GM18951 (cell line): ENCODE data around the gene E2F2.

Source experiments
- POLR2A ChIP-seq: IDR thresholded peaks from 4 replicates; pipeline ENCODE4 v1.6.1; 2011; ENCODE audit warnings: mild to moderate bottlenecking; ENCODE audit not compliant: insufficient read length, insufficient read depth; ENCODE audit errors: extremely low read depth
- in situ Hi-C: fragments of 300-500 bp; cut with MboI; formaldehyde crosslinking; loops from one replicate; pipeline ENCODE4 v1.12.0; 2022; ENCODE audit warnings: low sequenced_read_pairs, mixed read lengths, inconsistent platforms; ENCODE audit not compliant: unreplicated experiment

Gene E2F2

GRCh38 chr1:23492132-23492720 is 38.8 kb downstream of the E2F2 start:
- in situ Hi-C loops = no loop called here
- TF ChIP-seq POLR2A = no peak

GRCh38 chr1:23489842-23490241 is 41.2 kb downstream of the E2F2 start:
- TF ChIP-seq POLR2A = no peak
- in situ Hi-C loops = no loop called here

GRCh38 chr1:23485002-23485332 is 46.1 kb downstream of the E2F2 start:
- no peak for TF ChIP-seq POLR2A

GRCh38 chr1:23484253-23485001 is 46.6 kb downstream of the E2F2 start:
- in situ Hi-C loops = no loop called here
- TF ChIP-seq POLR2A = no peak

More at GRCh38 chr1:23485002-23485332, 46.1 kb downstream of the E2F2 start:
- in situ Hi-C loops = no loop called here

- in situ Hi-C loops = no loop called here
- no peak for TF ChIP-seq POLR2A
These were observed 47.4 kb downstream of the E2F2 start, which contains the start of gene ASAP3 for GRCh38 chr1:23483321-23484252. Gene ASAP3, minus strand, starts transcription at chr1:23484179. Its CDS starts 46 bp downstream, at chr1:23484133.

GRCh38 chr1:23481904-23482303 is 49.1 kb downstream of the E2F2 start:
- in situ Hi-C loops = no loop called here
- TF ChIP-seq POLR2A = no peak

- no peak for TF ChIP-seq POLR2A
- in situ Hi-C loops = no loop called here
These were observed 49.9 kb downstream of the E2F2 start for GRCh38 chr1:23481026-23481597.

GRCh38 chr1:23480187-23481025 is 50.6 kb downstream of the E2F2 start:
- TF ChIP-seq POLR2A = no peak
- in situ Hi-C loops = no loop called here

GRCh38 chr1:23479666-23479941 is 51.4 kb downstream of the E2F2 start:
- in situ Hi-C loops = no loop called here

GRCh38 chr1:23478896-23479665 is 52.0 kb downstream of the E2F2 start:
- TF ChIP-seq POLR2A = no peak
- in situ Hi-C loops = no loop called here

More at GRCh38 chr1:23479666-23479941, 51.4 kb downstream of the E2F2 start:
- no peak for TF ChIP-seq POLR2A

GRCh38 chr1:23477359-23478144 is 53.5 kb downstream of the E2F2 start:
- TF ChIP-seq POLR2A = no peak
- in situ Hi-C loops = no loop called here
